NCI-H82 treated with DMSO at 0.1 percent for 48 hours (cell line): Measurements from ENCODE around the gene SLC25A25.
"Not testable (repeated sequence)": the region's sequence is repeated elsewhere in the genome, so short reads cannot be mapped to it uniquely, and the experiment has no call there.

ENCODE experiments used
- DNase-seq: peaks from one replicate; lab custom pipeline; 2025; ENCODE audit not compliant: unreplicated experiment; lab: John Stamatoyannopoulos, UW

SLC25A25 gene

GRCh38 chr9:128123451-128124080 is 55.5 kb downstream of the SLC25A25 start:
- DNase-seq: no peak

GRCh38 chr9:128124451-128124850 is 56.4 kb downstream of the SLC25A25 start:
- no peak for DNase-seq

- peak; percentile 19 for DNase-seq
These were observed 57.0 kb downstream of the SLC25A25 start for GRCh38 chr9:128124873-128125579.

- no peak for DNase-seq
These were observed 57.7 kb downstream of the SLC25A25 start for GRCh38 chr9:128125580-128126354.

GRCh38 chr9:128127568-128127989 is 59.5 kb downstream of the SLC25A25 start, which contains the start of gene PTGES2:
Gene PTGES2, minus strand, starts transcription at chr9:128127729. Its CDS starts 12 bp downstream, at chr9:128127717.
- no peak for DNase-seq

- peak; percentile 81 for DNase-seq
These were observed 60.2 kb downstream of the SLC25A25 start for GRCh38 chr9:128127990-128128835.

GRCh38 chr9:128128836-128129590 is 61.0 kb downstream of the SLC25A25 start:
- no peak for DNase-seq

GRCh38 chr9:128129976-128130590 is 62.1 kb downstream of the SLC25A25 start:
- DNase-seq: not testable (repeated sequence)

- not testable (repeated sequence) for DNase-seq
These were observed 62.6 kb downstream of the SLC25A25 start for GRCh38 chr9:128130651-128131050.

- DNase-seq: not testable (repeated sequence)
These were observed 63.3 kb downstream of the SLC25A25 start for GRCh38 chr9:128131346-128131745.

- not testable (repeated sequence) for DNase-seq
These were observed 64.1 kb downstream of the SLC25A25 start for GRCh38 chr9:128132139-128132538.

GRCh38 chr9:128135561-128135960 is 67.5 kb downstream of the SLC25A25 start:
- DNase-seq: not testable (repeated sequence)

GRCh38 chr9:128136816-128137793 is 69.1 kb downstream of the SLC25A25 start:
- DNase-seq: no peak

GRCh38 chr9:128138001-128138400 is 70.0 kb downstream of the SLC25A25 start:
- no peak for DNase-seq

GRCh38 chr9:128139621-128140020 is 71.6 kb downstream of the SLC25A25 start:
- no peak for DNase-seq

GRCh38 chr9:128141604-128142003 is 73.6 kb downstream of the SLC25A25 start:
- no peak for DNase-seq

GRCh38 chr9:128142061-128142460 is 74.0 kb downstream of the SLC25A25 start:
- DNase-seq: no peak

- no peak for DNase-seq
These were observed 74.6 kb downstream of the SLC25A25 start for GRCh38 chr9:128142596-128142995.
